ENCODE results near the gene ZFYVE27. TPM values are rescaled to one million over a fixed set of nuclear protein-coding genes. Genes with fewer than 3 reads are reported as not detected.

ZFYVE27 gene
- total and polyA plus RNA-seq, 2 of the 4 experiments (the other 2 are of a cell fraction), result 13.1 to 22.2 TPM

GRCh38 chr10:97755718-97756117, 18.8 kb downstream of the ZFYVE27 start:
- Histone ChIP-seq H3K79me1 (ENCODE audit: low read depth in 1 of 2, low read length in 2 of 2) (peaks cover 5% of the 10 kb centered on the region in 2 experiments; a peak in 1 of 4 replicates), H2AFZ (replicated peaks; ENCODE audit: low read length, poor library complexity) (no peak overlapping the region), H3K14ac (replicated peaks; ENCODE audit: low read depth, low read length) (no peak overlapping the region), H4K20me1 (ENCODE audit: insufficient read depth, low read length) (no peaks in the 10 kb centered on the region; the same call in 1 of the 2 replicates), H3K23ac (ENCODE audit: low read depth, low read length) (no peak overlapping the region), H4K8ac (ENCODE audit: low read depth in 2 of 2, low read length in 2 of 2) (no peak overlapping the region), H4K5ac (ENCODE audit: low read depth, low read length) (no peak overlapping the region), H3K4me2 (ENCODE audit: low read depth, low read length) (no peak overlapping the region), H3K18ac (ENCODE audit: low read depth, low read length) (no peak overlapping the region), H3K36me3 (ENCODE audit: control insufficient read depth, insufficient read depth, low read length) (peaks cover 71% of the 10 kb centered on the region), H4K91ac (ENCODE audit: insufficient read depth, low read depth, low read length) (no peak overlapping the region), H2BK120ac (ENCODE audit: low read depth, low read length) (no peak overlapping the region), H3K56ac (ENCODE audit: extremely low read depth, insufficient read depth, low read length) (no peak overlapping the region), H3K4me3 (ENCODE audit: insufficient read depth, low read depth, low read length) (no peak overlapping the region), H3K27ac (ENCODE audit: insufficient read depth, low read length) (no peak overlapping the region), H2AK9ac (replicated peaks; ENCODE audit: low read depth, low read length, poor library complexity) (no peak overlapping the region), H3K27me3 (ENCODE audit: control insufficient read depth, insufficient read depth, low read length) (no peaks in the 10 kb centered on the region), H2BK5ac (ENCODE audit: low read depth, low read length, poor library complexity, severe bottlenecking) (no peak overlapping the region), H3K4ac (ENCODE audit: low read depth, low read length) (no peak overlapping the region), H3K9ac (ENCODE audit: low read depth, low read length) (no peak overlapping the region), H2BK20ac (ENCODE audit: low read depth, low read length) (no peak overlapping the region), H3K9me3 (ENCODE audit: control insufficient read depth, insufficient read depth, low read length) (no peaks in the 10 kb centered on the region), H2AK5ac (ENCODE audit: low read depth, low read length) (no peak overlapping the region), H2BK15ac (ENCODE audit: low read depth, low read length) (no peak overlapping the region), H3K9me1 (ENCODE audit: insufficient read depth, low read length) (no peaks in the 10 kb centered on the region; the same call in 1 of the 2 replicates), H3K4me1 (ENCODE audit: control insufficient read depth, insufficient read depth, low read length) (no peaks in the 10 kb centered on the region)
- in situ Hi-C loops (cut with MboI; ENCODE audit: low sequenced_read_pairs), result no loop called here
- POLR2A ChIA-PET (ENCODE audit: unreplicated experiment), result no interaction called here
- CTCF ChIA-PET, result no interaction called here
- DNase-seq (no peak), ATAC-seq (ENCODE audit: low read depth) (no peak)
- dilution Hi-C loops (cut with HindIII; ENCODE audit: low sequenced_read_pairs, unreplicated experiment), result no loop called here
- TF ChIP-seq POLR2A (IDR thresholded peaks at IDR 0.05; ENCODE audit: low read depth, low read length) (no peak), CTCF (conservative IDR thresholded peaks at IDR 0.05; ENCODE audit: low read depth, low read length) (no peak), USF2 (IDR thresholded peaks at IDR 0.05; ENCODE audit: low read depth, low read length) (no peak), MXI1 (IDR thresholded peaks at IDR 0.05; ENCODE audit: borderline replicate concordance, low read depth, low read length) (no peak), RCOR1 (IDR thresholded peaks at IDR 0.05; ENCODE audit: insufficient replicate concordance, low read length) (no peak), CEBPB (IDR thresholded peaks at IDR 0.05; ENCODE audit: low read depth, low read length) (no peak), NFE2L2 (IDR thresholded peaks at IDR 0.05; ENCODE audit: low read depth, low read length) (no peak), CHD1 (IDR thresholded peaks at IDR 0.05; ENCODE audit: low read depth, low read length) (no peak), RAD21 (IDR thresholded peaks at IDR 0.05; ENCODE audit: low read length) (no peak), BHLHE40 (IDR thresholded peaks at IDR 0.05; ENCODE audit: low read depth, low read length) (no peak), MAFK (IDR thresholded peaks at IDR 0.05; ENCODE audit: low read depth, low read length) (no peak), FOS (IDR thresholded peaks at IDR 0.05; ENCODE audit: low read depth, low read length) (no peak), MAZ (IDR thresholded peaks at IDR 0.05; ENCODE audit: borderline replicate concordance, low read depth, low read length) (no peak), RFX5 (IDR thresholded peaks at IDR 0.05; ENCODE audit: low read depth, low read length) (no peak), SMC3 (IDR thresholded peaks at IDR 0.05; ENCODE audit: low read depth, low read length) (no peak)
- TF ChIP-seq, protein P1, sequence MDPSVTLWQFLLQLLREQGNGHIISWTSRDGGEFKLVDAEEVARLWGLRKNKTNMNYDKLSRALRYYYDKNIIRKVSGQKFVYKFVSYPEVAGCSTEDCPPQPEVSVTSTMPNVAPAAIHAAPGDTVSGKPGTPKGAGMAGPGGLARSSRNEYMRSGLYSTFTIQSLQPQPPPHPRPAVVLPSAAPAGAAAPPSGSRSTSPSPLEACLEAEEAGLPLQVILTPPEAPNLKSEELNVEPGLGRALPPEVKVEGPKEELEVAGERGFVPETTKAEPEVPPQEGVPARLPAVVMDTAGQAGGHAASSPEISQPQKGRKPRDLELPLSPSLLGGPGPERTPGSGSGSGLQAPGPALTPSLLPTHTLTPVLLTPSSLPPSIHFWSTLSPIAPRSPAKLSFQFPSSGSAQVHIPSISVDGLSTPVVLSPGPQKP (IDR thresholded peaks at IDR 0.05; ENCODE audit: borderline replicate concordance, low read depth, low read length), result no peak
- 100% methylated on average over 2 of the region's 6 CpGs; no CpG with 5 or more reads in 1 of the 2 experiments for WGBS, 2 experiments (ENCODE audit: extremely low coverage in 2 of 2, insufficient read length in 1 of 2)
- intact Hi-C loops (cut with micrococcal nuclease), result no loop called here
- no TSS peak for BruUV-seq (replicated peaks)

All from IMR-90 (cell line).